ENCODE results near the gene ROR1.
A peak's percentile ranks its signal among the peaks of the same experiment; 100 is the strongest.

ROR1 gene

GRCh38 chr1:64117492-64117891 lies 343.7 kb downstream of the ROR1 start:
- no peak for DNase-seq

- DNase-seq: no peak
Measured at GRCh38 chr1:64121766-64122385, 348.1 kb downstream of the ROR1 start.

DNA sequence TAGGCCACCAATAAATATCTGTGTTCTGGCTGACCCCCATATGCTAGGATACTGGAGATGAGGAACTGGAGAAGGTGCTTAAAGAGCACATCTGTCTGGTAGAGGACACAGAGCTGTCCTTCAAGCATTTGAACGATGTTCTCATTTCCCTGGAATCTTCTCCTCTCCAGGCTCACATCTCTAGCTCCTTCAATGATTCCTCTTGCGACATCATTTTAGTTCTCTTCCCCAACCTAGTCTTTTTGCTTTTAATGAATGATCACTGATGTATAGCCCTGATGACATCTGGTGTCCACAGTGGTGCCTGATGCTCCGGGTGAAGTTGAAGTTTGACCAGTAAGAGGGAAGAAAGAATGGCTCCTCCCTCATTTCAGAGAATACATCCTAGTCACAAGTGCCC lies 348.8 kb downstream of the ROR1 start:
- DNase-seq: no peak

DNA sequence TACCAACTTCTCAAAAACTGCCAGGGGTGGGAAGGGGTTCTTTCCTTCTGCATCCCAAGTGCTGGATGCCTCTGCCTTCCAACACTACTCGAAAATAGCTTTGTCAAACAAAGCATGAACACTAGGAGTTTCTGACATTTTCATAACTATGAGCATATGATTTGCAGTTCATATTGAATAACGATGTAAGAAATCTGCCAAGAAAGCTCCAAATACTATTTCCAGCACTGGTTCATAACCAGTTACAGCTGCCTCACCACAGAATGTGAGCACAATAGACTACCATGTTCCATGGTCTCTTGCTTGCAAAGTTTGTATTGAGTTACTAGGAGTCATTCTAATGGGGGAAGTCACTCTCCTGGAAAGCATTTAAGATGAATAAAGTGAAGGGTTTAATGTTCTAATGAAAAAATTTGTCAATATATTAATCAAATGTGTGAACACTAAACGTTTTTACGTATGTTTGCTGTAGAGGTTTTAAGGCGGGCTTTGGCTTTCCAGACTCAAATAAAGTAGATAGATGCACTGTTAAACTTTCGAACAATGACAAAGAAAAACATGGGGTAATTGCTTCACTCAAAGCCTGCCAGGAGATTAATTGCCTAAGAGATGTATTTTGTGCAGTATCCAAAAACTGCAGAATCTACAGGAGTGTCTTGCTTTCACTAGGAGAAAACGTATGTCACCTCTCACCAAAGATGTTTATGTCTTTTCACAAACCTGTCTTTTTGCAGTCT lies 351.1 kb downstream of the ROR1 start:
- DNase-seq: no peak

DNA sequence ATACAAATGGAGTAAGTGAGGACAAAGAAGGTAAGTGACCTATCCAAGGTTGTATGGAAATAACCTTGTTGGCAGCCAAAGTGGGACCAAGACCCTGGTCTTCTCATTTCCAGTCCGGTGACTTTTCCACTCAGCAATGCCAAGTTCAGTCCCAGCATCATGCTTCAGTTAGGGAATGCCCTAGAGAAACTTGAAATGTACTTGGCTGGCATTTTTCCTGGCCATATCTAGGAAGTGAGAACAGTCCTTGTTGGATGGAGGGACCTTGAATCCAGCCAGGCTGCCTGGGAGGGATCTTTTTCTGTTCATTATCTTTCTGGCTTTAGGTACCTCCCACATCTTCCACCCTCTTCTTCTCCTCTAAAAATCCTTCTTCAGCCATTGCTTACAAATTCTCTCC lies 352.8 kb downstream of the ROR1 start:
- DNase-seq: no peak

DNA sequence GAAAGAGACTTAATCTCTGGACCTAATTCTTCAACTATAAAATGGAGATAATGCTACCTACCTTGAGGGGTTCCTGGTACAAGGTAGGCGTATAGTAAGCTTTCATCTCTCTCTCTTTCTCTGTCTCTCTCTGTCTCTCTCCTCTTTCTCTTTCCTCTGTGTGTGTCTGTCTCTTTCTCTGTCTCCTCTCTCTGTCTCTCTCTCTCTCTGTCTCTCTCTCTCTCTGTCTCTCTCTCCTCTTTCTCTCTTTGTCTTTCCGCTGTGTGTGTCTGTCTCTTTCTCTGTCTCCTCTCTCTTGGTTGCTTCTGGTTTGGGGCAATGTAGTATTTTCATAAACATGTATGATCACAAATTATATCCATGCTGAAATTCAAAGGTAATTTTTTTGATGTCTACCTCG lies 353.5 kb downstream of the ROR1 start:
- no peak for DNase-seq

DNA sequence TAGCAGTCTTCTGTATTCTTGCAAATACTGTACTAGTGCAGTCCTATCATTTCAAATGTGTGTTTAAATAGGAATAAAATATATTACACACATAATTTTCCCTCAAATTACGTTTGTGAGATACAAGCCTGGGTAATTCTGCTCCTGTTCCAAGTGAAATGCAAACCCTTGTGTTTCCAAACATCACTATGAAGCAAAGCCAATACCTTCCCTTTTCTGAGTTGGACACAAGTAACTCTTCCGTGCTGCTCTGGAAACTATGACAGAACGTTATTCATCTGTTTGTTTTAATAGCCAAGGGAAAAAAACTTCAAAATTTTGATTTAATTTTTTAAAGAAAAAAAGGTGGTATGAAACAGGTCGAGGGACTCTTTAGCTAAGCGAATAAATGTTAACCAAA lies 355.9 kb downstream of the ROR1 start:
- DNase-seq: no peak

- DNase-seq: no peak
Measured at GRCh38 chr1:64131155-64131554, 357.3 kb downstream of the ROR1 start.

DNA sequence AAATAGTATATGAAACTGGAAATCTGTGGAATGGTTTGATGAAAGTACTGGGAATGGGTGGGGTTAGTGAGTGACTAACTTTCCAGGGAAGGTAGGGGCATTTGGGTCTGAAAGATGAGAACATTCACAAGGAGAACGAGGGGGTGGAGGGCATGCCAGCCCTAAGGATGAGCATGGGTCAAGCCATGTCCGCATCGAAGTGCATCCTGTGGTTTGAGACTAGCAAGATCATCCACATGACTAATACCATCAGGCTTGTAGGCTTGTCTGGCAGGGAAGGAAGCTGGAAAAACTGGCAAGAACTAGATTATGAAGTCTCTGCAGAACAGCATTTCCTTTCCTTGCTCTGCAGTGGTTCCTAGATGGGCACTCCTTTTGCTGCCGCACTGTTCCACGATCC lies 359.2 kb downstream of the ROR1 start:
- DNase-seq: no peak

DNA sequence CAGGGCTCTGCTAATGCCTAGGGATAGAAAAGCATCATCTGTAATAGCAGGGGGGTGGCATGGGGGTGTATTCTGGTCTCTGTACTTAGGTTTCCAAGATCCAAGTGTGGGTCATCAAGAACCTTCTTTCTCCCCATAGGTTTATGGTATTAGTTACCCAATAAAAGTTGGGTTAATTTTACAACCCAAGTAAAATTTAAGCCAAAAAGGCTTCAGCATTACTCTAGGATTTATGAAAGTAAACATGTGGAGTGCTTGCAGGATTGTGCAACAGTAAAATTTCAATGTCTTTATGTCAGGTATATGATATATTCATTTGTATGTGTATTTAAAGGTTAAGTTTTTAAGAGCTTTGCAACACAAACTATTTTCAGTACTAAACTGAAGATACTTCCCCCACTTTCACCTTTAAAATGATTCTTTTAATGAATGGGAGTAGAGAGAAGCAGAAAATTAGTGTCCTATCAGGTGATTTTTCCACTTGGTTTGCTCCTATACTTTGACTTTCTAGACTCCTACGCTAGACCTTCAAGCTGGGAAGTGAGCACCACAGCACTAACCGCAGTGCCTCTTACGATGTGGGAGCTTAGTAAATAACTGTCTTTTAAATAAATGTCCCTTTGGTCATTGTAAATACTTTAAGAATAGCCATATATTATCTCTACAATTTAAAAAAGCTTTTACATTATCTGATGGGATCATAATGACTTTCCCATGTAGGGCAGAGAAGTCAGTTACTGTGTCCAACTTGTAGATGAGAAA lies 361.8 kb downstream of the ROR1 start:
- no peak for DNase-seq

DNA sequence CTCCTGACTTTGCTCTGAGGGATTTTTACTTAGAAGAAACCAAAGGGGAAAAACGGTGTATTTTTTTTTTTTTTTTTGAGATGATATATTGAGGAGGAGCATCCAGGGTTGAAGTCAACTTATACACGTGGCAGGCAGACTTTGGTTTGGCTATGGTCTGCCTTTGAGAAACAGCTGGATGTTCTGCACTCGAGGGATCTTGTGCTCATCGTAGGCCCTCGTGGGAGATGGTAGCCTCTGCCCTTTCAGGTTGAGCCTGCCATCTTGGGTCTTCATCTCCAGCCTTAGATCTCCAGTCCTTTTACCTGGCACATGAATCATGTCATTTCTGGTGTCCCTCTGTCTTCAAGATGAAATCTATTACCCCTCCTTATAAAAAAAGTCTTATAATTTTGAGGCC lies 362.5 kb downstream of the ROR1 start:
- no peak for DNase-seq

DNA sequence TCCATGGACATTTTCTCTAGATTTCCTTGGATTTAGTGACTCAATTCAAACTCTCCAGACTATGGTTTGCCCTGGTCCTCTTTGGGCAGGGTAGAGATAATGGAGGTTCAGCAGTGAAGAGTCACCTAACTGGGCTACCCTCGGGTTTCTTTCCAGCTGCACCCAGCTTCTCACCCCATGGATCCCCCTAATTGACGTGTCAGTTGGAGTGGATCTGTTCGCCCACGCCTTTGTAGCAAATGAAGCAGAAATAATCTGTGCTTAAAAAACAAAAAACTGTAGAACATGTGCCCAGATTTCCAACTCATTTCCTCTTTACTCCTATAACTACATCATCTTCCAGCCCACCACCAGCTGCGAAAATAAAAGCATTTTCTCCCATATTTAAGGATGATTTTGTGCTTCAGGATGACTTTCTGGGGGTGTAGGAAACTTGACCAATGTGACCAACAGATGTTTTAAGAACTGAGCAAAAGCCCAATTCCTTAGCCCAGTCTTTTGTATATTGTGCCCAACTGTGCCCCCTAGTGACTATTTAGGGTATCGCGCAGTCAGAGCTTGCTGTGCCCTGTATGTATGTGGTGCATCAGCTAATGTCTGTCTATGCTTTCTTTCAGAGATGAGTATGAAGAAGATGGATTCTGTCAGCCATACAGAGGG lies 363.1 kb downstream of the ROR1 start:
- DNase-seq: peak; percentile 58

DNA sequence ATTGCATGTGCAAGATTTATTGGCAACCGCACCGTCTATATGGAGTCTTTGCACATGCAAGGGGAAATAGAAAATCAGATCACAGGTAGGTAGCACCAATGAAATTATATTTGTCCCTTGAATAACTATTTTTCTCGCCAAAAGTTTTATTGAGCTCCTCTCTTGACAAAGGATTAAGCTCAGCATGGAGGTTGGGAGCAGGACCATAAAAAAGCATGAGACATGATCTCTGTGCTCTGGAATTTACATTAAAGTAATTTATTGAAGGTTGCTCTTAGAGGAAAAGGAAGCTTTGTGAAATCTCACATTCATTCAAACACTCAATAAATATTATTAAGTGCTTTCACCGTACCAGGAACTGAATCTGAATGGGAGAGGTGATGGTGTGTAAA lies 363.6 kb downstream of the ROR1 start:
- DNase-seq: no peak

DNA sequence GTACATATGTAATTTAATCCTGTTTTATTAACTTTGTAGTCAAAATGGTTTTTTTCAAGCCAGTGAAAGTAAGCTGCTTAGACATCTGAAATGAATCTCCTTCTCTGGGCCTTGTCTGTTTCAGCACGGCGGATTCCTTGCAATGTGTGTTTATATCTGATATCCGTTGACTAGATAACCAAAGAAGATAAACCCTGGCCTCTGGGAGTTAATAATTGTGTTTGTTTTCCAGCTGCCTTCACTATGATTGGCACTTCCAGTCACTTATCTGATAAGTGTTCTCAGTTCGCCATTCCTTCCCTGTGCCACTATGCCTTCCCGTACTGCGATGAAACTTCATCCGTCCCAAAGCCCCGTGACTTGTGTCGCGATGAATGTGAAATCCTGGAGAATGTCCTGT lies 366.1 kb downstream of the ROR1 start:
- no peak for DNase-seq

GRCh38 chr1:64140596-64140995 lies 366.8 kb downstream of the ROR1 start:
- no peak for DNase-seq

DNA sequence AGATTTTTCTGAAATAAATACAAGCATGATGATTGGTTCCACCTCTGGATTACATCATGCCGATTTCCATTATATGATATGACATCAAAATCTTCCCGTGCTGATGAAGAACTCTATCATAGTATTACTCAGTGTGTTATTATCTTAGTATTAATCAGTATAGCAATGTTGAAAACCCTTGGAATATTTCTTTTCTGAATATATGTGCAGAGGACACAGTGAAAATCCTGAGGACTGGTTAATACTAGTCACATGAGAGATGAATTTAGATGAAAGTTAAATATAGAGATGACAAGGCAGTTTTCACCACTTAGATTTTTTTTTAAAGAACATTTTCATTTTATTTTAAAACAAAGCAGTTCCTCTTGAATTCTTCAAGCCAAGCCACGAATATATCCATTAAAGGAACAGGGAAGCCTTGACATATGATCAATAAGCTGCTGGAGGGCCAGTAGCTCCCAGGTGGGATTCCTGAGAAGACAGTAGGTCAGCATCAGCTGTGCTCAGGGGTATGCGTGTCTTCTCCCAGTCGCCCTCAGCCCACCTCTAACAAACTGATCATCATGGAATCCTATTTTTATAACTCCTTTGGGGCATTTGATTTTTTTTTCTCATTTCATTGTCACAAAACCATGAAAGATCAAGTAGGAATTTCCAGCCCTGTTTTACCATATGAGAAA lies 373.4 kb downstream of the ROR1 start:
- no peak for DNase-seq

GRCh38 chr1:64147759-64148158 lies 373.9 kb downstream of the ROR1 start:
- DNase-seq: no peak

DNA sequence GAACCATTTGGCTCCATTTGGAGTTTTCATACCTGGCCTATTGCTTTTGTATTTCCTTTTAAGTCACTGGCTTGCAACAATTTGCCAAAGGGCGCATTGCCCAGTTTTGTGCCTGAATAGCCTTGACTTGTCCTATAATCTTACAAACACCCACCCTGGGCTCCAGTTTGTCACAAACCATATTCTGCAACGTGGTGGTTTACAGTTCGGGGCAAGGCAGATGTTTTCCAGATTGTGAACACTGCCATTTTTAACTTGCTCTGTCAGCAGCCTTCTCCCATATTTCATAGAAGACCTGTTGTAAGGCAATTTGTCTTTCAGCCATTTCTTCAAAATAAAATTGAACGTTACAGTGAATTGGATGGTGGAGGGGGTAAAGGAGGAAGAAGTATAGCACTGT lies 376.4 kb downstream of the ROR1 start:
- no peak for DNase-seq

DNA sequence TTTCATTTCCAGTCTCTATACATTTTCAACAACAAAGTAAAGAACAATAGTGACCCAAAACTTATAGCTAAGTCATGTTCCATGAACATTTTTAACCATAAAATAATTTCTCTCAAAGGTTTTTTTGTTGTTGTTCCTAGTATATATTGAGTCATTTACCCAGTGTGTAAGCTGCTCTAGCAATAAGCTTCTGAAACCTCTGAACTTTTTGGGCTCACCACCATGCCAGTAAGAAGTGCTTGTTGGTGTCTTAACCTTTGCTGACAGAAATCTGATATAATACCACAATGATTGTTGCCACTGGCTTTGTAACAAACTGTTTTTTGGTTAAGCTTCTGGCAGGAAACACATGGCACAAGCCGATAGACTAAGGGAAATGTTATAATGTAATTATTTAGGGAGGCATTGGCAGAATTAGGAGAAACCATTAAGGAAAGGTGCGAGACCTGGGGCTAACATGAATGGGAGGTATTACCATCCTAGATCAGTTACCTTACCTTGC lies 377.0 kb downstream of the ROR1 start:
- DNase-seq: no peak

DNA sequence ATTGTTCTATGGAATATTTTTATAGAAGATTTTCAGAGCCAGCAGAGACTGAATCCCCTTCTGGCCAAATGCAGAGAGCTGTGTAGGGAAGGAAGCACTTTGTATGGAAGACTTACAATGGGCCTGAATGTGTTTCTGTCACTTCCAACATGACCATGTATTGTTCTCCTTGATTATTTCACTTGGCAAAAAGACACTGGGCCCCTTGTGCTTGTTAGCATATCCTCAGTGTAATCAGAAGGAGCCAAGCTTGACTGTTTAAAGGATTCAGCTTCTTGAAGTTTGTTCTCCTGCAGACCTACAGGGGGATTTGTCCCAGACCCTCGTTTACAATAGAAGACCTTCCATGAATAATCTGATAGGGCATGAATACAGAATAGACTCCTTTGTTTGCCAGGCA lies 381.5 kb downstream of the ROR1 start:
- DNase-seq: no peak

DNA sequence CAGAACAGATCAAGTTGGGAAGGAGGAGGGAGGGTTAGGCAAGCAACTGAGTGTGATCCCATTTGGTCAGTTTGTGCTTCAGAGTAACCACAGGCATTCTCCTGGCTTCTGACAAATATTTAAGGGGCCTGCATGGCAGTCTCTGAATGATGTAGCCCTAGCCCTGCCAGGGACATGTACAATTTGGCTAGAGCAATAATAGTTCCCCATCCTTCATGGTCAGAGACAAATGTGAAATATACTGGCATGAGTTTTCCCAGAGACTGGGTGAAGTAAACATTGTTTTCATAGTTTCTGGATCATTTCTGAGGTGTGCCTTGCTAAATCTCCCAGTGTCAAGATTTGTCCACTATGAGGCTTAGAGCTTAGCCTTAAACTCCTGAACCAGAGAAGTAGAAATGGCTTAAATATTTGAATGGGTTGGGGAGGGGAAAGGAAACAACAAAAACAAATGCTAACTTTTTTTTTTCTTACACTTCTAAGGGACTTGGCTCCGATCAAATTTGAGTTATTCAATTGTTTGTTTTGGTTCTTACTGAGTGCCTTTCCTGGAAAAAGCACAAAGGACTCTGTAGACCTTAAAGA lies 387.6 kb downstream of the ROR1 start:
- no peak for DNase-seq

DNA sequence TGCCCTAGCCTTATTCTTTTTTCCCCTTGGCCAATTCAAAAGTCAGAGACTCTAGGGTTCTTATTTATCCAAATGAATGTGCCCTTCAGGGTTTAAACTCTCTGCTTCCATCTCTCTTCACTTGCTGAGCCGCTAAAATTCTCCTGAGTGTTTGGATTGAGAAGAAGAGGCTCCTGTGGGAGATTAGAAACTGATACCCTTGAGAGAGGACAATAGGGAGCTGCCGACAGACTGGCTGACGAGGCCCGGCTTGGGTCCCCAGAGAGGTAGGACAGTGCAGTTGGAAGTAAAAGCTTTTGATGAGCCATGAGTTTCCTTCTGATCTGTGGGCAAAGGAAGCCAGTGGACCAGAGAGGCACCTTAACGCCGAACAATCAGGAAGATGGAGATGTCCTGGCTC lies 388.3 kb downstream of the ROR1 start:
- DNase-seq: no peak

GRCh38 chr1:64162804-64163203 lies 389.0 kb downstream of the ROR1 start:
- no peak for DNase-seq

Measured in activated T-cell treated with anti-CD3 and anti-CD28 coated beads for 4 hours (primary cell).